Spleen (tissue), 7 donors: ENCODE measurements around the gene LSAMP.

Source experiments
- POLR2AphosphoS5 ChIP-seq, 3 donors: sonication (generic); formaldehyde crosslinking; IDR thresholded peaks; one replicate each; pipeline ENCODE4 v1.5.1; 2017; ENCODE audit warnings: antibody characterized with exemption in 3 of 3
- TF ChIP-seq, protein P1 (sequence below), 11 experiments: fragments of 200-600 bp in 7 of 11; fragments of 450-650 bp in 4 of 11; sonication (generic) in 4 of 11; IDR thresholded peaks in 8 of 11; conservative IDR thresholded peaks in 3 of 11; 1 replicate in 7 of 11; 2 replicates in 4 of 11; pipeline versions ENCODE4 v1.4.0 to v1.8.0; 2016 to 2021; ENCODE audit warnings: antibody characterized with exemption in 11 of 11, inconsistent platforms in 4 of 11, mild to moderate bottlenecking in 1 of 11
- donor health status: DM: no; HTN: no; CAD: no; lungs with moderate emphysema.
- donor health status: DM: no; HTN: no; CAD: no.
- donor health status: DM: no; HTN: no; CAD: no.

DNA sequence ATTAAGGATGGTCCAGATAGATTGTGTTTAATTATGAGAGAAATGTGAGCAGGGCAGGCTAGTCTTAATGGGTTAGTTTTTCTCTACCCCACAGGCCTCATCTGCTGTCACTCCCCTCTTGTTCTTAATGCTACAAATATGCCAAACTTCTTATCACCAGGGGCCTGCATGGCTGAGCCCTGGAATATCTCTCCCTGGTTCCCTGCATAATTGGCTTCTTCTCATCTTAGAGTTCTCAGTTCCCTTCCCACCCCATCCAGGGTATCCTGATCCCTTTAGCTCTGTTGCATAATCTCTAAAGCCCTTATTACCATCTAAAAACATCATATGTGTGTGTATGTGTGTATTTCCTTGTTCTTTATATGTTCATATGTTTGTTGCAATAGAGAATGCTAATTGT lies 279.6 kb downstream of the LSAMP start:
- TF ChIP-seq, protein P1, sequence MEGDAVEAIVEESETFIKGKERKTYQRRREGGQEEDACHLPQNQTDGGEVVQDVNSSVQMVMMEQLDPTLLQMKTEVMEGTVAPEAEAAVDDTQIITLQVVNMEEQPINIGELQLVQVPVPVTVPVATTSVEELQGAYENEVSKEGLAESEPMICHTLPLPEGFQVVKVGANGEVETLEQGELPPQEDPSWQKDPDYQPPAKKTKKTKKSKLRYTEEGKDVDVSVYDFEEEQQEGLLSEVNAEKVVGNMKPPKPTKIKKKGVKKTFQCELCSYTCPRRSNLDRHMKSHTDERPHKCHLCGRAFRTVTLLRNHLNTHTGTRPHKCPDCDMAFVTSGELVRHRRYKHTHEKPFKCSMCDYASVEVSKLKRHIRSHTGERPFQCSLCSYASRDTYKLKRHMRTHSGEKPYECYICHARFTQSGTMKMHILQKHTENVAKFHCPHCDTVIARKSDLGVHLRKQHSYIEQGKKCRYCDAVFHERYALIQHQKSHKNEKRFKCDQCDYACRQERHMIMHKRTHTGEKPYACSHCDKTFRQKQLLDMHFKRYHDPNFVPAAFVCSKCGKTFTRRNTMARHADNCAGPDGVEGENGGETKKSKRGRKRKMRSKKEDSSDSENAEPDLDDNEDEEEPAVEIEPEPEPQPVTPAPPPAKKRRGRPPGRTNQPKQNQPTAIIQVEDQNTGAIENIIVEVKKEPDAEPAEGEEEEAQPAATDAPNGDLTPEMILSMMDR (IDR thresholded peaks at IDR 0.05 in 8 of 11, conservative IDR thresholded peaks at IDR 0.05 in 3 of 11), result no peak
- no peak for TF ChIP-seq POLR2AphosphoS5 (IDR thresholded peaks at IDR 0.05)
